Measurements from ENCODE around the gene PAAF1. TPM values are rescaled to one million over a fixed set of nuclear protein-coding genes. Genes with fewer than 3 reads are reported as not detected.

The PAAF1 gene
- total RNA-seq, 1 experiment from 2014 or later: 13.3 TPM

DNA sequence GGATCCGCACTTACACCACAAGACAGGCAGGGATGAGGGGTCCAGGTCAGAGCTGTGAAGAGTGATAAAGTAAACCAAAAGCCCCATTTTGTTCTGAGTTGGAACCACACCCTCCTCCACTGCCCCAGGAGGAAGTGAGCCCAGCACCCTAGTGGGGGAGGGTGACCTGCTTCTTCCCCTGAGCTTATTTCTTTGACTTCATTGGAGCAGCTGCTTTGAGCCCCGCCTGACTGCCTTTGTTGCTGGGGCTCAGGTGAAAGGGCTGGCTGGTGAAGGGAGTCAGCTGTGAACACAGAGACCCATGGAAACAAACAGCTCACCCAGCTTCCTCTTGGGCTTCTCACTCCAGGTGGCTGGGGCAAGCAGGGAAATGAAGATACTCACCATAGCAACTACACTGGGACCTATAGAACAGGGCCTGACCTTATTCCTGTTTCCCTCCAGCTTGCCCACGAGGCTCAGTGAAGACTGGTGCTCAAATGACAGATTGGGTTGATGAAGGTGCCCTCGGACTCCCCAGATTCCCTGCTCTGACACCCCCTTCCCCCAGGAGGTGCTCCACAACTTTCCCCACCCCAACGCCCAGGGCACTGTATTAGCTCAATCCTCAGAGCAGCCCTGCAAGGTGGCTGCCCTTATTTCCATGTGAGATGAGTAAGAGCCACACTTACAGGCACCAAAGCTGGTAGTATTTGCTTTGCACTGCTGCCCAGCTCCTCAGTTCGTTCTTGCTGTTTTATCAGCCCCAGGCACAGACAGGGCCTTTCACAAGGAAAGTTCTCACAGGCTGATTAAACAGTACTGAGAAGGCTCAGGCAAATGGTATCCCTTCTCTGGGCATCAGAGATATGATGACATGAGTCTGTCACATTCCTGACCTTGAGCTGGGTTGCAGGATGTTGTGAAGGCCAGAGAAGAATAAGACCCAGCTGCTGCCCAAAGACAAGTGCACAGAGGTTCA lies 103.5 kb downstream of the PAAF1 start:
- CTCF ChIA-PET: no interaction called here

More for the DNA sequence above, 103.5 kb downstream of the PAAF1 start:
- POLR2A ChIA-PET (ENCODE audit: unreplicated experiment): interaction anchor here (0.5 to 0.6 kb wide), 2 partner anchors 35 to 86 kb away, joined by 8 to 17 read pairs; no protein-coding TSS in a partner anchor
- Histone ChIP-seq H3K9me3 (ENCODE audit: low read length) (no peaks in the 10 kb centered on the region), H3K4me3 (ENCODE audit: low read length) (no peak overlapping the region), H3K4me2 (ENCODE audit: low read length) (peak overlapping the region; percentile 12; the same call in 1 of the 2 replicates), H3K27me3 (ENCODE audit: low read length) (no peaks in the 10 kb centered on the region), H4K20me1 (ENCODE audit: low read length) (no peaks in the 10 kb centered on the region), H3K9ac (ENCODE audit: low read length) (no peak overlapping the region), H3K79me2 (ENCODE audit: low read length) (peaks cover 8% of the 10 kb centered on the region; the same call in 1 of the 2 replicates), H3K4me1 (ENCODE audit: insufficient read depth, low read length) (peaks cover 28% of the 10 kb centered on the region), H3K27ac (ENCODE audit: low read length) (no peak overlapping the region), H3F3A (ENCODE audit: low read length, unreplicated experiment) (no peaks in the 10 kb centered on the region), H2AFZ (ENCODE audit: low read length) (no peak overlapping the region), H3K36me3 (ENCODE audit: low read depth, low read length) (peaks cover 17% of the 10 kb centered on the region), H3K9me2 (replicated peaks; ENCODE audit: low read length) (no peaks in the 10 kb centered on the region)
- DNase-seq: peak; percentile 8
- no peak for ATAC-seq
- intact Hi-C loops (cut with micrococcal nuclease): loop anchor here (10.0 kb wide), 1 partner anchor 195 kb away; the partner anchor contains the start of genes C2CD3 and PPME1
- no TSS peak for BruUV-seq (replicated peaks)
- TF ChIP-seq EZH2phosphoT487 (IDR thresholded peaks at IDR 0.05; ENCODE audit: borderline replicate concordance, low read length): no peak
- TF ChIP-seq, protein P1, sequence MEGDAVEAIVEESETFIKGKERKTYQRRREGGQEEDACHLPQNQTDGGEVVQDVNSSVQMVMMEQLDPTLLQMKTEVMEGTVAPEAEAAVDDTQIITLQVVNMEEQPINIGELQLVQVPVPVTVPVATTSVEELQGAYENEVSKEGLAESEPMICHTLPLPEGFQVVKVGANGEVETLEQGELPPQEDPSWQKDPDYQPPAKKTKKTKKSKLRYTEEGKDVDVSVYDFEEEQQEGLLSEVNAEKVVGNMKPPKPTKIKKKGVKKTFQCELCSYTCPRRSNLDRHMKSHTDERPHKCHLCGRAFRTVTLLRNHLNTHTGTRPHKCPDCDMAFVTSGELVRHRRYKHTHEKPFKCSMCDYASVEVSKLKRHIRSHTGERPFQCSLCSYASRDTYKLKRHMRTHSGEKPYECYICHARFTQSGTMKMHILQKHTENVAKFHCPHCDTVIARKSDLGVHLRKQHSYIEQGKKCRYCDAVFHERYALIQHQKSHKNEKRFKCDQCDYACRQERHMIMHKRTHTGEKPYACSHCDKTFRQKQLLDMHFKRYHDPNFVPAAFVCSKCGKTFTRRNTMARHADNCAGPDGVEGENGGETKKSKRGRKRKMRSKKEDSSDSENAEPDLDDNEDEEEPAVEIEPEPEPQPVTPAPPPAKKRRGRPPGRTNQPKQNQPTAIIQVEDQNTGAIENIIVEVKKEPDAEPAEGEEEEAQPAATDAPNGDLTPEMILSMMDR (conservative IDR thresholded peaks at IDR 0.05; ENCODE audit: low read depth, low read length): no peak
- no peak for TF ChIP-seq EZH2 (IDR thresholded peaks at IDR 0.05; ENCODE audit: low read length, unreplicated experiment)

Other genes with a start within 250 kb of the PAAF1 start
- gene PLEKHB1, start 230.4 kb upstream of the PAAF1 start, total RNA-seq (2014; rRNA removed): 4.6 and 10.6 TPM in 2 replicates
- 97.9 and 109 TPM in 2 replicates for gene RAB6A, start 115.9 kb upstream of the PAAF1 start, total RNA-seq (2014; rRNA removed)
- gene MRPL48, start 89.1 kb upstream of the PAAF1 start, total RNA-seq (2014; rRNA removed): 48.0 and 80.8 TPM in 2 replicates
- 346 and 367 TPM in 2 replicates for gene COA4, start 153 bp upstream of the PAAF1 start, total RNA-seq (2014; rRNA removed)
- gene DNAJB13, start 74.0 kb downstream of the PAAF1 start, total RNA-seq (2014; rRNA removed): 0.29 and 0.46 TPM in 2 replicates
- 6.4 and 11.9 TPM in 2 replicates for gene UCP2, start 105.8 kb downstream of the PAAF1 start, total RNA-seq (2014; rRNA removed)
- gene UCP3, start 132.1 kb downstream of the PAAF1 start, total RNA-seq (2014; rRNA removed): 1.2 and 1.8 TPM in 2 replicates